Ascending aorta (tissue), 2 donors: ENCODE measurements around the gene ALG11. TPM values are rescaled to one million over a fixed set of nuclear protein-coding genes. Genes with fewer than 3 reads are reported as not detected.

ENCODE experiments used
- DNase-seq, 2 donors: peaks; one replicate each; pipeline ENCODE4 v3.0.0-alpha.2; 2019; ENCODE audit warnings: low spot score in 2 of 2
- H3K27ac ChIP-seq, 2 donors: fragments of 200-600 bp; sonication (generic); one replicate each; pipeline ENCODE4 v1.5.1; 2016 to 2017; ENCODE audit warnings: mild to moderate bottlenecking in 1 of 2
- H3K27me3 ChIP-seq: fragments of 200-600 bp; sonication (generic); one replicate; pipeline ENCODE4 v1.5.1; 2017
- H3K36me3 ChIP-seq, 2 donors: fragments of 200-600 bp; sonication (generic); one replicate each; pipeline ENCODE4 v1.5.1; 2016
- H3K4me1 ChIP-seq, 2 donors: fragments of 200-600 bp; sonication (generic); one replicate each; pipeline ENCODE4 v1.5.1; 2016 to 2017; ENCODE audit warnings: mild to moderate bottlenecking in 1 of 2
- H3K4me3 ChIP-seq, 2 donors: fragments of 200-600 bp; sonication (generic); one replicate each; pipeline ENCODE4 v1.5.1; 2016 to 2017; ENCODE audit warnings: mild to moderate bottlenecking in 1 of 2
- H3K9me3 ChIP-seq, 2 donors: fragments of 200-600 bp; sonication (generic); one replicate each; pipeline ENCODE4 v1.5.1; 2016
- CTCF ChIP-seq, 3 experiments: fragments of 200-600 bp in 2 of 3; fragments of 450-650 bp in 1 of 3; sonication (generic) in 2 of 3; IDR thresholded peaks; one replicate each; pipeline ENCODE4 v1.5.1; 2016 to 2019; ENCODE audit warnings: antibody characterized with exemption in 3 of 3, mild to moderate bottlenecking in 1 of 3, moderate library complexity in 1 of 3
- intact Hi-C: fragments of 100-400 bp; cut with DNase I; formaldehyde crosslinking; loops from one replicate; pipeline ENCODE4 v1.15.1; 2023
- total RNA-seq: library from RNA; depleted of rRNA; stranded (reverse); fragments of >200 nt; gene quantifications from one replicate; pipeline ENCODE4 v1.1.0, GENCODE V29; 2016

The ALG11 gene
- total RNA-seq, 1 donor from 2014 or later, result 13.6 TPM

- Histone ChIP-seq H3K36me3 (peaks cover 0 to 6% of the 10 kb centered on the region in 2 donors), H3K4me3 (no peak overlapping the region), H3K27ac (no peak overlapping the region), H3K9me3 (no peaks in the 10 kb centered on the region), H3K4me1 (no peaks in the 10 kb centered on the region), H3K27me3 (no peaks in the 10 kb centered on the region)
- DNase-seq, result no peak
- intact Hi-C loops, result no loop called here
- no peak for TF ChIP-seq CTCF (IDR thresholded peaks at IDR 0.05)
Observed at GRCh38 chr13:51974482-51974881, 37.7 kb upstream of the ALG11 start.

GRCh38 chr13:51976423-51976822 lies 35.8 kb upstream of the ALG11 start:
- no peaks in the 10 kb centered on the region for H3K36me3 ChIP-seq

GRCh38 chr13:51976890-51977289 lies 35.3 kb upstream of the ALG11 start:
- Histone ChIP-seq H3K27ac (no peak overlapping the region), H3K27me3 (no peaks in the 10 kb centered on the region), H3K36me3 (no peaks in the 10 kb centered on the region), H3K9me3 (no peaks in the 10 kb centered on the region), H3K4me3 (no peak overlapping the region), H3K4me1 (no peaks in the 10 kb centered on the region)
- DNase-seq, result no peak
- no peak for TF ChIP-seq CTCF (IDR thresholded peaks at IDR 0.05)
- intact Hi-C loops, result no loop called here

More at GRCh38 chr13:51976423-51976822, 35.8 kb upstream of the ALG11 start:
- no peak overlapping the region for H3K27ac ChIP-seq
- no peak for DNase-seq
- no peak for TF ChIP-seq CTCF (IDR thresholded peaks at IDR 0.05)
- no peaks in the 10 kb centered on the region for H3K9me3 ChIP-seq
- intact Hi-C loops, result no loop called here
- H3K4me3 ChIP-seq, result no peak overlapping the region
- H3K4me1 ChIP-seq, result no peaks in the 10 kb centered on the region
- H3K27me3 ChIP-seq, result no peaks in the 10 kb centered on the region

- Histone ChIP-seq H3K4me3 (no peak overlapping the region), H3K36me3 (no peaks in the 10 kb centered on the region), H3K4me1 (no peaks in the 10 kb centered on the region), H3K27me3 (no peaks in the 10 kb centered on the region), H3K27ac (no peak overlapping the region), H3K9me3 (no peaks in the 10 kb centered on the region)
- TF ChIP-seq CTCF (IDR thresholded peaks at IDR 0.05), result no peak
- intact Hi-C loops, result no loop called here
- DNase-seq, result no peak
Observed at GRCh38 chr13:51977625-51978024, 34.6 kb upstream of the ALG11 start.

GRCh38 chr13:51978796-51979556 lies 33.2 kb upstream of the ALG11 start:
- Histone ChIP-seq H3K27ac (no peak overlapping the region), H3K27me3 (no peaks in the 10 kb centered on the region), H3K4me1 (no peaks in the 10 kb centered on the region), H3K9me3 (no peaks in the 10 kb centered on the region), H3K36me3 (no peaks in the 10 kb centered on the region), H3K4me3 (no peak overlapping the region)
- no peak for TF ChIP-seq CTCF (IDR thresholded peaks at IDR 0.05)
- intact Hi-C loops, result no loop called here
- no peak for DNase-seq
